ENCODE measurements around the gene EIF4H. TPM values are rescaled to one million over a fixed set of nuclear protein-coding genes. Genes with fewer than 3 reads are reported as not detected.
A peak's percentile ranks its signal among the peaks of the same experiment; 100 is the strongest.
"Not testable (repeated sequence)": the region's sequence is repeated elsewhere in the genome, so short reads cannot be mapped to it uniquely, and the experiment has no call there.

Gene EIF4H
- total RNA-seq, 1 experiment from 2014 or later = 196 TPM

- no peak for TF ChIP-seq CTCF (IDR thresholded peaks at IDR 0.05; ENCODE audit: unreplicated experiment)
- no peak overlapping the region for H3K4me3 Mint-ChIP-seq (ENCODE audit: low read depth, unreplicated experiment)
- BruUV-seq (replicated peaks) = no TSS peak
- CTCF ChIA-PET = interaction anchor here (0.6 kb wide), 1 partner anchor 239 kb away, joined by 3 read pairs; no protein-coding TSS in a partner anchor
- DNase-seq = no peak
- no peaks in the 10 kb centered on the region for H3K27me3 Mint-ChIP-seq (ENCODE audit: unreplicated experiment)
- peaks cover 30% of the 10 kb centered on the region for H3K36me3 Mint-ChIP-seq (ENCODE audit: insufficient read depth, unreplicated experiment)
- no peaks in the 10 kb centered on the region for H3K4me1 Mint-ChIP-seq (ENCODE audit: low read depth, unreplicated experiment)
- intact Hi-C loops (cut with micrococcal nuclease; ENCODE audit: unreplicated experiment) = no loop called here
- no peaks in the 10 kb centered on the region for H3K9me3 Mint-ChIP-seq (ENCODE audit: low read depth, unreplicated experiment)
- H3K27ac Mint-ChIP-seq (ENCODE audit: unreplicated experiment) = no peak overlapping the region
These were observed 20.5 kb downstream of the EIF4H start for GRCh38 chr7:74194686-74195085.

DNA sequence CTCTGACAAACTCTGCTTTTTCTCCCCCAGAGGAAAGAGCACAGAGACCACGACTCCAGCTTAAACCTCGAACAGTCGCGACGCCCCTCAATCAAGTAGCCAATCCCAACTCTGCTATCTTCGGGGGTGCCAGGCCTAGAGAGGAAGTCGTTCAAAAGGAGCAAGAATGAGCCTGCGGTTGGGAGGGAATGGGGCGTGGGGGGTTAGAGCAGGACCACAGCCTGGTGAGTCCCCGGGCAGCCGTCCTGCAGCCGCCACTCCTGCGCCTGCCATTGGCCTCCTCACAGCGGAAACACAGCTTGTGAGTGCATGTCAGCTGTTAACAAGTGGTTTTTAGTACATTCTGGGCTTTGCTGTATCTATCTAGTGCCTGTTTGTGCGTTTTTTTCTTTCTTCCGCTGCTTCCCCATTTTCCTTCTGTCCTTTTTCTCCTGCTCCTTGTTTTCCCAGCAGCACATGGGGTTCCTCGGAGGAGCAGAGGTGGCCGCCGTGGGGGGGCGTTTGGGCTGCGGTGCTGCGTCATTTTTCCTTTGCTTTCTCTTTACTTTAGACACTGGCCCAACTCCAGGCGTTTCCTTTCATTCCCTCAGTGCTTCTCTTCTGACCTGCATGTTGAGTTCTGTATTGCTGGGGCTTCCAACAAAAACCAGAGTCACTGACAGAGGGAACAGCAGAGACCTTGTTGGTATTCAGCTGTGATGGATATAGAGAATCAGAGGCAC is 21.1 kb downstream of the EIF4H start:
- H3K27me3 Mint-ChIP-seq (ENCODE audit: unreplicated experiment); intact Hi-C loops (cut with micrococcal nuclease; ENCODE audit: unreplicated experiment); H3K4me3 Mint-ChIP-seq (ENCODE audit: low read depth, unreplicated experiment); H3K4me1 Mint-ChIP-seq (ENCODE audit: low read depth, unreplicated experiment); BruUV-seq (replicated peaks); H3K9me3 Mint-ChIP-seq (ENCODE audit: low read depth, unreplicated experiment); DNase-seq; H3K27ac Mint-ChIP-seq (ENCODE audit: unreplicated experiment): not testable (repeated sequence)
- CTCF ChIA-PET = interaction anchor here (0.6 kb wide), 1 partner anchor 238 kb away, joined by 3 read pairs; no protein-coding TSS in a partner anchor
- peaks cover 30% of the 10 kb centered on the region for H3K36me3 Mint-ChIP-seq (ENCODE audit: insufficient read depth, unreplicated experiment)

DNA sequence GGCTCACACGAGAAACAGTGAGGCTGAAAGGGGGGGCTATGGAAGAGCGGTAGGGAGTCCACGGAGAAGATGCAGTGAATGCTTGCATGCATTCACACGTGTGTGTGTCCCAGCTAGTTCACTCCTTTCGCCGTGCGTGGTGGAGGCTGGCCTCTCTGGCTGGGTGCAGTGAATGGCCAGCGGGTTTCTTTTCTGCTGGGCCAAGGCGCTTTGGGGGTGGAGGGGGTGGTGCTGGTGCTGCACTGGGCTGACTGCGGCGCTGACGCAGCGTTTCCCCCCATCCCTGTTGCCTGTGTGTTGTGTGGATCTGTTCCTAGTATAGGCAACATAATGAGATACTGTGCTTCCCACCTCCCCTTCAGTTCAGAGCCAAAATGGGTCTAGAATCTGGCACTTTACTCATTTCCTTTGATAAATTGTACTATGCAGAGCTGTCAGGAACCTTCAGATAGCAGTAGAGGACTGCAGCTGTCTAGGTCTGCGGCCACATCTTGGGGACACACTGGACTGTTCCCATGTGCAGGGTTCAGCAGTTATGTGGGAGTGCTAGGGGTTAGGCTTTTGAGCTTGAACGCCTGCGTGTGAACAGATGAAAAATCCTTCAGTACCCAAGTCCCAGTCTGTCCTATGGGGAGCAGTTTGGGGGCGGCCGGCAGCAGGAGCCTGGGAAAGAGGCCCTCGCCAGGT is 22.0 kb downstream of the EIF4H start:
- H3K9me3 Mint-ChIP-seq (ENCODE audit: low read depth, unreplicated experiment); H3K4me3 Mint-ChIP-seq (ENCODE audit: low read depth, unreplicated experiment); CTCF ChIA-PET; BruUV-seq (replicated peaks); DNase-seq; H3K27ac Mint-ChIP-seq (ENCODE audit: unreplicated experiment); H3K4me1 Mint-ChIP-seq (ENCODE audit: low read depth, unreplicated experiment); intact Hi-C loops (cut with micrococcal nuclease; ENCODE audit: unreplicated experiment); H3K27me3 Mint-ChIP-seq (ENCODE audit: unreplicated experiment): not testable (repeated sequence)
- peaks cover 30% of the 10 kb centered on the region for H3K36me3 Mint-ChIP-seq (ENCODE audit: insufficient read depth, unreplicated experiment)

DNA sequence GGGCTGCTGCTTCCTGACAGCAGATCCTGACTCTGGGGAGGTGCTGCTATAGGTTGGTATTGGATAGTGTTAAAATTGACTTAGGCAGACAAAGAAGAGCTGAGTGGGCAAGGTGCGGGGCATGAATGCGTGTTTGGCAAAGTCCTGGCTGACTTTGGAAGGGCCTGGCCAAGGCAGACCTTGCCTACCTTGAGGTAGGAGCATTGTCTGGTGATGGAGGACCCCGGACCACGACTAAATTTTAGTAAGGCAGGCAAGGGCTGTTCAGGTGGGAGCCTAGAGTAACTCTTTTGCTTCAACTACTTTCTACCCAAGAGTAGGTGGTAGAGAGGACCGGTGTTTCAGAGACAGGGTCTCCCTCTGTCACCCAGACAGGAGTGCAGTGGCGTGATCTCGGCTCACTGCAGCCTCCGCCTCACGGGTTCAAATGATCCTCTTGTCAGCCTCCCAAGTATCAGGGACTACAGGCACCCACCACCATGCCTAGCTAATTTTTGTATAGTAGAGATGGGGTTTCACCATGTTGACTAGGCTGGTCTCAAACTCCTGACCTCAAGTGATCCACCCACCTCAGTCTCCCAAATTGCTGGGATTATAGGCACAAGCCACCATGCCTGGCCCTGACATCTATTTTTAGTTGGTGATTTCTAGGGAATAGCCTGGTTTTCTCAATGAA is 23.4 kb downstream of the EIF4H start:
- BruUV-seq (replicated peaks) = no TSS peak
- no peak overlapping the region for H3K4me3 Mint-ChIP-seq (ENCODE audit: low read depth, unreplicated experiment)
- CTCF ChIA-PET = interaction anchor here (0.5 kb wide), 1 partner anchor 68 kb away, joined by 6 read pairs; no protein-coding TSS in a partner anchor
- intact Hi-C loops (cut with micrococcal nuclease; ENCODE audit: unreplicated experiment) = no loop called here
- no peaks in the 10 kb centered on the region for H3K4me1 Mint-ChIP-seq (ENCODE audit: low read depth, unreplicated experiment)
- peaks cover 20% of the 10 kb centered on the region for H3K36me3 Mint-ChIP-seq (ENCODE audit: insufficient read depth, unreplicated experiment)
- no peak for DNase-seq
- H3K27me3 Mint-ChIP-seq (ENCODE audit: unreplicated experiment) = no peaks in the 10 kb centered on the region
- TF ChIP-seq CTCF (IDR thresholded peaks at IDR 0.05; ENCODE audit: unreplicated experiment) = no peak
- peak overlapping the region; percentile 22 for H3K27ac Mint-ChIP-seq (ENCODE audit: unreplicated experiment)
- H3K9me3 Mint-ChIP-seq (ENCODE audit: low read depth, unreplicated experiment) = no peaks in the 10 kb centered on the region

DNA sequence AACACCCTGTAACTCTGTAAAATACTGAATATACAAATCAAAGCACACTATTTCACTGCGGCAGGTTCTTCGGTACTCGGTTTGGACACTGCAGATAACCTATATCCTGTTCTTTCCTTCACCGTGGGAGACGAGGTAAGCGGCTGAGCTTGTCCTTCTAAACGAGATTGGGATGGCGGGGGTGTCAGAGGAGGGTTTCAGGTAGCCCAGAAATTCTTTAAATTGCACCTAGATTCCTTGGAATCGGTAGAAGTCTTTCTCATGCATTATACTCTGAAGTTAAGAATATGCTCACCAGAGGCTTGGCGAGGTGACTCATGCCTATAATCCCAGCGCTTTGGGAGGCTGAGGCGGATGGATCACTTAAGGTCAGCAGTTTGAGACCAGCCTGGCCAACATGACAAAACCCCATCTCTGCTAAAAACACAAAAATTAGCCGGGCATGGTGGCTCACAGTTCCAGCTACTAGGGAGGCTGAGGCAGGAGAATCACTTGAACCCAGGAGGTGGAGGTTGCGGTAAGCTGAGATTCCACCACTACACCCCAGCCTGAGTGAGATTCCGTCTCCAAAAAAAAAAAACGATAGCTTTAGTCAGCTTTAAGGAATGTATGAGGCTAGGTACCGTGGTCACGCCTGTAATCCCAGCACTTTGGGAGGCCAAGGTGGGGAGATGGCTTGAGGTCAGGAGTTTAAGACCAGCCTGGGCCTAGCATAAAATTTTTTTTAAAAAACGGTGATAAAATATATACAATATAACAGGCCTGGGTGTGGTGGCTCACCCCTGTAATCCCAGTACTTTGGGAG is 25.6 kb downstream of the EIF4H start:
- intact Hi-C loops (cut with micrococcal nuclease; ENCODE audit: unreplicated experiment) = no loop called here
- no TSS peak for BruUV-seq (replicated peaks)
- CTCF ChIA-PET = interaction anchor here (0.6 to 0.7 kb wide), 2 partner anchors 233 to 298 kb away, joined by 3 to 6 read pairs; no protein-coding TSS in a partner anchor
- H3K4me3 Mint-ChIP-seq (ENCODE audit: low read depth, unreplicated experiment) = no peak overlapping the region
- no peaks in the 10 kb centered on the region for H3K9me3 Mint-ChIP-seq (ENCODE audit: low read depth, unreplicated experiment)
- no peaks in the 10 kb centered on the region for H3K4me1 Mint-ChIP-seq (ENCODE audit: low read depth, unreplicated experiment)
- peaks cover 1% of the 10 kb centered on the region for H3K36me3 Mint-ChIP-seq (ENCODE audit: insufficient read depth, unreplicated experiment)
- no peak for TF ChIP-seq CTCF (IDR thresholded peaks at IDR 0.05; ENCODE audit: unreplicated experiment)
- no peak for DNase-seq
- peaks cover 14% of the 10 kb centered on the region for H3K27me3 Mint-ChIP-seq (ENCODE audit: unreplicated experiment)
- H3K27ac Mint-ChIP-seq (ENCODE audit: unreplicated experiment) = no peak overlapping the region

Measured in Calu3 (cell line).